Lower leg skin (tissue), 3 donors: ENCODE data around the gene SIGLEC14.

Source experiments
- CTCF ChIP-seq, 3 donors: fragments of 450-650 bp; IDR thresholded peaks; one replicate each; pipeline ENCODE4 v1.5.1; 2016; ENCODE audit warnings: antibody characterized with exemption in 3 of 3, mild to moderate bottlenecking in 3 of 3, moderate library complexity in 2 of 3
- POLR2A ChIP-seq, 2 donors: fragments of 450-650 bp; IDR thresholded peaks; one replicate each; pipeline ENCODE4 v1.6.1; 2016 to 2017; ENCODE audit warnings: antibody characterized with exemption in 2 of 2, mild to moderate bottlenecking in 1 of 2, moderate library complexity in 1 of 2

GRCh38 chr19:51653162-51653561 is 6.5 kb upstream of the SIGLEC14 start:
- TF ChIP-seq CTCF (IDR thresholded peaks at IDR 0.05) (no peak), POLR2A (IDR thresholded peaks at IDR 0.05) (no peak)
